Fibroblast of lung (primary cell): ENCODE data around the gene UGGT2. TPM values are rescaled to one million over a fixed set of nuclear protein-coding genes. Genes with fewer than 3 reads are reported as not detected.

Experiments used
- DNase-seq, 2 donors: peaks; one replicate each; pipeline versions ENCODE4 v3.0.0 to v3.0.0-alpha.2; 2010; ENCODE audit warnings: low read depth in 2 of 2
- H2AFZ ChIP-seq: 2 replicates; pipeline ENCODE4 v1.5.1; 2012; ENCODE audit warnings: low read length, control low read depth, inconsistent platforms
- H3K27ac ChIP-seq: 2 replicates; pipeline ENCODE4 v1.5.1; 2011; ENCODE audit warnings: low read length, control low read depth; ENCODE audit not compliant: insufficient read depth
- H3K27me3 ChIP-seq: 2 replicates; pipeline ENCODE4 v1.5.1; 2011; ENCODE audit warnings: mild to moderate bottlenecking, low read length; ENCODE audit not compliant: control insufficient read depth, insufficient read depth
- H3K36me3 ChIP-seq: 2 replicates; pipeline ENCODE4 v1.5.1; 2011; ENCODE audit warnings: low read length; ENCODE audit not compliant: control insufficient read depth, insufficient read depth
- H3K4me1 ChIP-seq: 2 replicates; pipeline ENCODE4 v1.5.1; 2011; ENCODE audit warnings: low read length; ENCODE audit not compliant: control insufficient read depth, insufficient read depth; ENCODE audit errors: extremely low read depth
- H3K4me2 ChIP-seq: 2 replicates; pipeline ENCODE4 v1.5.1; 2011; ENCODE audit warnings: low read length, control low read depth; ENCODE audit not compliant: insufficient read depth; ENCODE audit errors: extremely low read depth
- H3K4me3 ChIP-seq, 4 experiments: fragments of 200-600 bp in 1 of 4; sonication (generic) in 1 of 4; replicated peaks in 1 of 4; 2 replicates each; pipeline ENCODE4 v1.5.1; 2011 to 2016; ENCODE audit warnings: low read length in 4 of 4, low read depth in 3 of 4, mild to moderate bottlenecking in 3 of 4, control low read depth in 2 of 4, inconsistent platforms in 1 of 4, mixed read lengths in 1 of 4; ENCODE audit not compliant: insufficient read depth in 1 of 4; ENCODE audit errors: control extremely low read depth in 1 of 4
- H3K79me2 ChIP-seq: 2 replicates; pipeline ENCODE4 v1.5.1; 2012; ENCODE audit warnings: mild to moderate bottlenecking, low read length, inconsistent platforms; ENCODE audit not compliant: control insufficient read depth, insufficient read depth
- H3K9ac ChIP-seq: 2 replicates; pipeline ENCODE4 v1.5.1; 2011; ENCODE audit warnings: mild to moderate bottlenecking, low read length, control low read depth; ENCODE audit not compliant: insufficient read depth
- H3K9me3 ChIP-seq: 2 replicates; pipeline ENCODE4 v1.5.1; 2012; ENCODE audit warnings: low read depth, low read length; ENCODE audit not compliant: control insufficient read depth, insufficient read depth
- H4K20me1 ChIP-seq: 2 replicates; pipeline ENCODE4 v1.5.1; 2011; ENCODE audit warnings: low read length; ENCODE audit not compliant: control insufficient read depth, insufficient read depth; ENCODE audit errors: extremely low read depth
- EZH2 ChIP-seq: IDR thresholded peaks from 2 replicates; pipeline ENCODE4 v1.5.1; 2012; ENCODE audit warnings: low read length, control low read depth, mild to moderate bottlenecking; ENCODE audit errors: missing control alignments
- polyA plus RNA-seq, 2 donors: library from polyadenylated mRNA; depleted of rRNA in 1 of 2; stranded (reverse) in 1 of 2; unstranded in 1 of 2; fragments of >200 nt; gene quantifications; 2 replicates each; pipeline ENCODE4 v1.2.1, GENCODE V29; 2011 to 2012; ENCODE audit warnings: missing spikeins in 1 of 2
- total RNA-seq: library from RNA; depleted of rRNA; stranded (reverse); fragments of >200 nt; gene quantifications from 2 replicates; pipeline ENCODE4 v1.2.1, GENCODE V29; 2014
- TF ChIP-seq, protein P1 (sequence below), 2 donors: IDR thresholded peaks in 1 of 2; conservative IDR thresholded peaks in 1 of 2; 1 replicate in 1 of 2; 2 replicates in 1 of 2; pipeline ENCODE4 v1.5.1; 2011 to 2012; ENCODE audit warnings: low read length in 2 of 2, control low read depth in 1 of 2, inconsistent platforms in 1 of 2, low read depth in 1 of 2, mild to moderate bottlenecking in 1 of 2

Gene UGGT2
- total and polyA plus RNA-seq, 2 donors (not counting 1 experiment from before 2014, with no cell fraction given), result 26.3 to 47.2 TPM

DNA sequence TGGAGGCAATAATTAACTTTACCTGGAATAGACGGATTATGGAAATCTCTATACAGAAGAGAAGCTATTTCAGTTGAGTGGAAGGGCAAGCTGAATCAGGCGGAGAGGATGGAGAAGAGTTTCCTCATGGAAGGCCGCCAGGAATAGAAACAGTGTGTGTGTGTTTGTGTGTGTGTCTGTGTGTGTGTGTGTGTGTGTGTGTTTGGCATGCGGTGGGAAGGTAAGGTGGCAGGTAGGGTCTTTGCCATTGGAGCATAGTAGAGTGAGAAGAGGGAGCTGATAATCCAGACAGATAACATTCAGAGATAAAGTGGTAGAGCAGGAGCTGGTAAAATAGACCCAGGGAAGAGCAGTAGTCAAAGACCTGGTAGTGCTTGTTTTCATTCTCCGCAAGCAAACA lies 27.5 kb upstream of the UGGT2 start:
- Histone ChIP-seq H3K4me2 (no peak overlapping the region), H3K9me3 (no peaks in the 10 kb centered on the region), H3K79me2 (no peaks in the 10 kb centered on the region), H3K36me3 (no peaks in the 10 kb centered on the region), H3K9ac (no peak overlapping the region), H3K4me3 (no peak overlapping the region), H4K20me1 (no peaks in the 10 kb centered on the region), H3K27ac (no peak overlapping the region), H3K27me3 (peaks cover 3% of the 10 kb centered on the region), H3K4me1 (no peaks in the 10 kb centered on the region), H2AFZ (no peak overlapping the region)
- no peak for TF ChIP-seq EZH2
- TF ChIP-seq, protein P1, sequence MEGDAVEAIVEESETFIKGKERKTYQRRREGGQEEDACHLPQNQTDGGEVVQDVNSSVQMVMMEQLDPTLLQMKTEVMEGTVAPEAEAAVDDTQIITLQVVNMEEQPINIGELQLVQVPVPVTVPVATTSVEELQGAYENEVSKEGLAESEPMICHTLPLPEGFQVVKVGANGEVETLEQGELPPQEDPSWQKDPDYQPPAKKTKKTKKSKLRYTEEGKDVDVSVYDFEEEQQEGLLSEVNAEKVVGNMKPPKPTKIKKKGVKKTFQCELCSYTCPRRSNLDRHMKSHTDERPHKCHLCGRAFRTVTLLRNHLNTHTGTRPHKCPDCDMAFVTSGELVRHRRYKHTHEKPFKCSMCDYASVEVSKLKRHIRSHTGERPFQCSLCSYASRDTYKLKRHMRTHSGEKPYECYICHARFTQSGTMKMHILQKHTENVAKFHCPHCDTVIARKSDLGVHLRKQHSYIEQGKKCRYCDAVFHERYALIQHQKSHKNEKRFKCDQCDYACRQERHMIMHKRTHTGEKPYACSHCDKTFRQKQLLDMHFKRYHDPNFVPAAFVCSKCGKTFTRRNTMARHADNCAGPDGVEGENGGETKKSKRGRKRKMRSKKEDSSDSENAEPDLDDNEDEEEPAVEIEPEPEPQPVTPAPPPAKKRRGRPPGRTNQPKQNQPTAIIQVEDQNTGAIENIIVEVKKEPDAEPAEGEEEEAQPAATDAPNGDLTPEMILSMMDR (conservative IDR thresholded peaks at IDR 0.05 in 1 of 2, IDR thresholded peaks at IDR 0.05 in 1 of 2; ENCODE audit: low read depth in 1 of 2, low read length in 2 of 2), result no peak
- no peak for DNase-seq

DNA sequence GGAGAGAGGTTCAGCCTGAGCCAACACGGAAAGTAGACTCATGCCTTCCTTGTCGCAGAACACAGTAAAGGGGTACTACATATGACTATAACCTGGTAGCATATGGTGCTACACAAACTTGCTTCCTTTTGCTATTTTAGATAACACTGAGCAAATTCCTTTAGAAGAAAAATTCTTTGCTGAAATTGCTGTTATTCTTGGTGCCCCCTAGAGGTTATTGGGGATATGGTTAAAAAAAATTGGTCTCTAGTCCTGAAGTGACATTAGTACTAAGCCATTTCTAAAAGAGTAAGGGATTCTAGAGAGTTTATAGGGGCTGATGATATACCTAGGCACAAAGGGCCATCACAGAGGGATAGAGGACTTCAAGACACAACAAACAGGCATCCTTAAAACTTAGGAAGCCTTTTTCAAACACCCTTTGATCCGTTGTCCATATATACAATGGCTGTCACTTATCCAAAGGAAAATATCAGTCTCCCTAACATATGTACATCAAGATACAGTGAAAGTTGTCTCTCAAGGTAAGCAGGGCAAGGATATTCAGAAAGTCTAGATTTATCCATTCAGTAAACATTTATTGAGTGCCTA lies 22.8 kb upstream of the UGGT2 start:
- TF ChIP-seq EZH2, result no peak
- TF ChIP-seq, protein P1 (conservative IDR thresholded peaks at IDR 0.05 in 1 of 2, IDR thresholded peaks at IDR 0.05 in 1 of 2; ENCODE audit: low read depth in 1 of 2, low read length in 2 of 2), result peak; percentile 52 to 73
- H4K20me1 ChIP-seq, result no peaks in the 10 kb centered on the region
- no peak overlapping the region for H3K27ac ChIP-seq
- no peaks in the 10 kb centered on the region for H3K4me1 ChIP-seq
- H3K4me2 ChIP-seq, result no peak overlapping the region
- no peaks in the 10 kb centered on the region for H3K9me3 ChIP-seq
- no peak overlapping the region for H2AFZ ChIP-seq
- peaks cover 3% of the 10 kb centered on the region for H3K27me3 ChIP-seq
- peak in 1 of 2 donors; percentile 39 for DNase-seq
- H3K4me3 ChIP-seq, result no peak overlapping the region
- no peaks in the 10 kb centered on the region for H3K36me3 ChIP-seq
- no peaks in the 10 kb centered on the region for H3K79me2 ChIP-seq
- no peak overlapping the region for H3K9ac ChIP-seq

DNA sequence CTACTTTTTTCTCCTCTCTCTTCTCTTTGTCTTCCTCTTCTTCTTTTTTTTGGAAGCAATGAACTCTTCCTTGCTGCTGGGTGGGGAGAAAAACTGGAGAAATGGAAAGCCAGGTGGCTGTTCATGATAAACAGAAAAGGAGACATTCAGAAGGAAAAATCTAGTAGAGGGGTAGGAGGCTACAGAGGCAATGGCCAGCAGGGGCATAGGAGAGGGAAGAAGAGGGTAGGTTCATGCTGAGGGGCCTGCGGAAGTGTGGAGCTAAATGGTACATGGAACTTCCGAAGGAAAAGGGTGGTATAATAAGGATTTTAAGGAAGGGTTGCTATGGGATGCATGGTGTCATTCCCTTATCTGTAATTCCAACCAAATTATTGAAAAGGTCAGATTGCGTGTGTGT lies 19.2 kb upstream of the UGGT2 start:
- Histone ChIP-seq H4K20me1 (no peaks in the 10 kb centered on the region), H3K4me2 (no peak overlapping the region), H3K27me3 (peaks cover 7% of the 10 kb centered on the region), H3K9ac (no peak overlapping the region), H2AFZ (no peak overlapping the region), H3K36me3 (no peaks in the 10 kb centered on the region), H3K4me3 (no peak overlapping the region), H3K9me3 (no peaks in the 10 kb centered on the region), H3K79me2 (no peaks in the 10 kb centered on the region), H3K27ac (no peak overlapping the region), H3K4me1 (no peaks in the 10 kb centered on the region)
- TF ChIP-seq, protein P1 (conservative IDR thresholded peaks at IDR 0.05 in 1 of 2, IDR thresholded peaks at IDR 0.05 in 1 of 2; ENCODE audit: low read depth in 1 of 2, low read length in 2 of 2), result no peak
- no peak for TF ChIP-seq EZH2
- no peak for DNase-seq
